ENCODE measurements around the gene CRLF1. TPM values are rescaled to one million over a fixed set of nuclear protein-coding genes. Genes with fewer than 3 reads are reported as not detected.
"Not testable (repeated sequence)": the region's sequence is repeated elsewhere in the genome, so short reads cannot be mapped to it uniquely, and the experiment has no call there.

The CRLF1 gene
- total RNA-seq, 1 donor from 2014 or later: 17.0 TPM

GRCh38 chr19:18605196-18605545 lies 1.4 kb downstream of the CRLF1 start:
- peaks cover 4% of the 10 kb centered on the region for H3K36me3 Mint-ChIP-seq (ENCODE audit: unreplicated experiment)
- H3K27me3 Mint-ChIP-seq (ENCODE audit: unreplicated experiment): peaks cover 32% of the 10 kb centered on the region
- H3K9me3 Mint-ChIP-seq (ENCODE audit: unreplicated experiment): no peaks in the 10 kb centered on the region
- TF ChIP-seq CTCF (IDR thresholded peaks at IDR 0.05): no peak
- H3K4me1 Mint-ChIP-seq (ENCODE audit: unreplicated experiment): peaks cover 23% of the 10 kb centered on the region
- no peak overlapping the region for H3K27ac Mint-ChIP-seq (ENCODE audit: unreplicated experiment)
- DNase-seq (ENCODE audit: extremely low spot score, unreplicated experiment): no peak
- peak overlapping the region; percentile 63 for H3K4me3 Mint-ChIP-seq (ENCODE audit: unreplicated experiment)

- TF ChIP-seq CTCF (IDR thresholded peaks at IDR 0.05): no peak
- H3K4me3 Mint-ChIP-seq (ENCODE audit: unreplicated experiment): no peak overlapping the region
- no peak for DNase-seq (ENCODE audit: extremely low spot score, unreplicated experiment)
- H3K27me3 Mint-ChIP-seq (ENCODE audit: unreplicated experiment): peaks cover 32% of the 10 kb centered on the region
- H3K27ac Mint-ChIP-seq (ENCODE audit: unreplicated experiment): no peak overlapping the region
- H3K4me1 Mint-ChIP-seq (ENCODE audit: unreplicated experiment): peaks cover 23% of the 10 kb centered on the region
- no peaks in the 10 kb centered on the region for H3K9me3 Mint-ChIP-seq (ENCODE audit: unreplicated experiment)
- H3K36me3 Mint-ChIP-seq (ENCODE audit: unreplicated experiment): peaks cover 4% of the 10 kb centered on the region
Measured at GRCh38 chr19:18604820-18605159, 1.8 kb downstream of the CRLF1 start.

- Mint-ChIP-seq H3K4me3 (ENCODE audit: unreplicated experiment) (no peak overlapping the region), H3K36me3 (ENCODE audit: unreplicated experiment) (peaks cover under 1% of the 10 kb centered on the region), H3K27ac (ENCODE audit: unreplicated experiment) (no peak overlapping the region), H3K4me1 (ENCODE audit: unreplicated experiment) (peaks cover 23% of the 10 kb centered on the region), H3K27me3 (ENCODE audit: unreplicated experiment) (peaks cover 27% of the 10 kb centered on the region), H3K9me3 (ENCODE audit: unreplicated experiment) (no peaks in the 10 kb centered on the region)
- DNase-seq (ENCODE audit: extremely low spot score, unreplicated experiment): no peak
- no peak for TF ChIP-seq CTCF (IDR thresholded peaks at IDR 0.05)
Measured at GRCh38 chr19:18603958-18604819, 2.4 kb downstream of the CRLF1 start.

GRCh38 chr19:18603255-18603957 lies 3.2 kb downstream of the CRLF1 start:
- DNase-seq (ENCODE audit: extremely low spot score, unreplicated experiment): no peak
- Mint-ChIP-seq H3K27me3 (ENCODE audit: unreplicated experiment) (peaks cover 19% of the 10 kb centered on the region), H3K4me3 (ENCODE audit: unreplicated experiment) (no peak overlapping the region), H3K9me3 (ENCODE audit: unreplicated experiment) (no peaks in the 10 kb centered on the region), H3K4me1 (ENCODE audit: unreplicated experiment) (peaks cover 23% of the 10 kb centered on the region), H3K36me3 (ENCODE audit: unreplicated experiment) (no peaks in the 10 kb centered on the region), H3K27ac (ENCODE audit: unreplicated experiment) (no peak overlapping the region)
- TF ChIP-seq CTCF (IDR thresholded peaks at IDR 0.05): no peak

GRCh38 chr19:18601875-18602274 lies 4.7 kb downstream of the CRLF1 start:
- no peak for DNase-seq (ENCODE audit: extremely low spot score, unreplicated experiment)

GRCh38 chr19:18600692-18601397 lies 5.8 kb downstream of the CRLF1 start:
- H3K27me3 Mint-ChIP-seq (ENCODE audit: unreplicated experiment); H3K36me3 Mint-ChIP-seq (ENCODE audit: unreplicated experiment): not testable (repeated sequence)
- peaks cover 15% of the 10 kb centered on the region for H3K4me1 Mint-ChIP-seq (ENCODE audit: unreplicated experiment)

More at GRCh38 chr19:18601875-18602274, 4.7 kb downstream of the CRLF1 start:
- H3K4me3 Mint-ChIP-seq (ENCODE audit: unreplicated experiment): no peak overlapping the region
- H3K36me3 Mint-ChIP-seq (ENCODE audit: unreplicated experiment): no peaks in the 10 kb centered on the region
- H3K9me3 Mint-ChIP-seq (ENCODE audit: unreplicated experiment): no peaks in the 10 kb centered on the region
- peaks cover 15% of the 10 kb centered on the region for H3K4me1 Mint-ChIP-seq (ENCODE audit: unreplicated experiment)
- peaks cover 9% of the 10 kb centered on the region for H3K27me3 Mint-ChIP-seq (ENCODE audit: unreplicated experiment)
- TF ChIP-seq CTCF (IDR thresholded peaks at IDR 0.05): no peak
- no peak overlapping the region for H3K27ac Mint-ChIP-seq (ENCODE audit: unreplicated experiment)

More at GRCh38 chr19:18600692-18601397, 5.8 kb downstream of the CRLF1 start:
- H3K27ac Mint-ChIP-seq (ENCODE audit: unreplicated experiment); H3K4me3 Mint-ChIP-seq (ENCODE audit: unreplicated experiment); DNase-seq (ENCODE audit: extremely low spot score, unreplicated experiment); H3K9me3 Mint-ChIP-seq (ENCODE audit: unreplicated experiment): not testable (repeated sequence)

All from osteocyte (in vitro differentiated cells).